HG03460 (cell line): Measurements from ENCODE around the gene ADAMTS17.
"Not testable (repeated sequence)": the region's sequence is repeated elsewhere in the genome, so short reads cannot be mapped to it uniquely, and the experiment has no call there.

Experiments used
- ATAC-seq: cut with Tn5 transposase; IDR thresholded peaks from one replicate; pipeline ENCODE4 v1.9.1; 2021; ENCODE audit not compliant: unreplicated experiment

The ADAMTS17 gene

DNA sequence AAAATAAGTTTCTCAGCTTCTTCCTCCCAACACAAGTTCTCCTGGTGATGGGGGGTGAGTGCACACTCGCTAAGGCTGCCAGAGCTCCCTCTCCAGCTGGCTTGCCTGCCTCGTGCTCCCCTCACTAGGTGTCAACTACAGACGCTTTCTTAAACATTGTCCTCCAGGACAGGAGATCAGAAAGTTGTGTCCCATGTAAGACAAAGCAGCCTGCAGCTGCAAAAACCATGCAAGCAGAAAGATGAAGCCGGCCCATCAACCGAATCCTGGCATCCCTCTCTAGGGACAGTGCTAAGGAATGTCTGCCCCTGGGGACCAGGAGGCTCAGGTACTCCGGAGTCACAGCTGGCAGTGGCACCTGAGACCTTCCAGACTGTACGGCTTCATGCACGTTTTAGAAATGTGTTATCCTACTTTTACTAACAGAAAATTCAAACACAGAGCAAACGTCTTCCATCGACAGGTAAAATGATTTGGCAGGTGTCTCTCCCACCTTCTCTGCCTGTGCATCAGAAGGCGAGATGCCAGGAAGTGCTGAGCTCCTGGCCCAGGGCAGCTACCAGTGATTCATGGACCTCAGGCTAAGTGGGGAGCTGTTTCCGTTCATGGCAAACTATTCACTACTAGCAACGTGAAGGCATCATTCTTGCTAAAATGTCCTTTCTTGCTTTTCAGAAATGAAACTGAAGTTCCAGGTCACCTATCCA lies 246.1 kb downstream of the ADAMTS17 start:
- ATAC-seq, result no peak

DNA sequence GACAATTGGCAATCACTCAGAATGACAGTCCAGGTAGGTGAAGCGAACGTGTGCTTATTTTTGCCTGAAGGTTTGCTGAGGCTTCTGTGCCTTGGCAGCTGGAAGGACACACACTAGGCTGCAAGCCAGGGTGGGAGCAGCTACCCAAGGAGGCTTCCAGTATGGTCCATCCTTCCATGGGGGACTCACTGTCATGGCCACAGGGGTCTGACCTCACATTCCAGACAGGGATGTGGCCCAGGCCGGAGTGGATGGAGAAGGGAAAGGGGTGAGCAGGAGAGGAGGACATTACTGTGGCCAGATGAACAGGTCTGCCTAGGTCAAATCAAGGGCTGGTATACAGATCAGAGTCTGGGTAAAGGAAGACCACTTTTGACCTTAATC lies 247.7 kb downstream of the ADAMTS17 start:
- ATAC-seq, result no peak

DNA sequence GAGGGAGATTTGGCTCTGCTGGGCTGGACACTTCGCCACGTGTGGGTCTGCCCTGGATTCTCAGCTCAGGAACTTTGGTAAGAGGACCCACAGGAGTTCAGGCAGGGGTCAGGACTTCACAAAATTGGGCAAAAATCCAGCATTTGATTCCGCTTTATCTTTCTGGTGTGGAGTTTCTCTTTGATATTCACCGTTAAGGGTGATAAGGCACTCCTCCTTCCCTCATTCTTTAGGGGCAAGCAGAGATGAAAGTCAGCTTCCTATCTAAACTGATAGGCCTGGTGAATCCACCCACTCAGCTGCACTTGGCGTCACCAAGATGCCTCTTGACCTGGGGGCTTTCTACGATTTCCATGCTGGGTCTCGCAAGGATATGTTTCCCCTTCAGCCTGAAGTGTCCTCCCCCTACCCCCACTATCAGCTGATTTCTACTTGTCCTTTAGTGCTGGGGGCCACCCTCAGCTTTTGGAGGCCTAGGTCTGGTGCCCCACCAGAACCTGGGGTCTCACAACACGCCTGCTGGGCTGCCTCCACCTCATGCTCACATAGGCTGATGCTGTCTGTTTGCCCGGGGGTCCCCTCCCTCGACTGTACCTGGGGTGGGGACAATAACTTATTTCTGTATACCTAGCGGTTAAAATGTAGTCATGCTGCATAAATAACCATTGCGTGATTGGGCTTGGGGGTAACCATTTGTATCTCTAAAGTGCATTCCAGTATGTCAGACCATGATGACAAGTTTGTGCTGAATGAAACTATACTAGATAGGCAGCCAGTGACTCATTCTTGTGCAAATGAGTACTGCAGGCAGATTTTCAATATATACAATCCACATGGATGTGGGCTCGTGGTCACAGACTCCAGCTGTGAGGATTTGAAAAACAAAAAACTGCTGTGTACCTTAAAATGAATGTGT lies 248.3 kb downstream of the ADAMTS17 start:
- ATAC-seq, result no peak

DNA sequence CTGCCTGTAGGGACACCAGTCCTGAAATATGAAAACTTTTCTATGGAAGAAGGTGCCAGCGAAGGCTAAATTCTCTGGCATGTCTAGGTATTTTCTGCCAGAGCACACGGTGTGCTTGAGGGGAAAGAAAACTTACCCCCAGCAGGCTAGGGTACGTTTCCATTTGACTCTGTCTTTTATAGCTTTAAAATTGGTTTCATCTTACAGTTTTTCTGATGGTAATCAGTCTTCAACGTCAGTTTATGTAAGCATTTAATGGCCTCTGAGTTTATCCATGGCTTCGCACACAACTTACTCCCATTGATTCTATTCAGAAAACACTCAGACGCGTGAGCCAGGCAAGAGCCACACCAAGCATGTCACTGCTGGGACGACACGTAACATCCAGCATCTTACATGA lies 249.7 kb downstream of the ADAMTS17 start:
- ATAC-seq, result no peak

DNA sequence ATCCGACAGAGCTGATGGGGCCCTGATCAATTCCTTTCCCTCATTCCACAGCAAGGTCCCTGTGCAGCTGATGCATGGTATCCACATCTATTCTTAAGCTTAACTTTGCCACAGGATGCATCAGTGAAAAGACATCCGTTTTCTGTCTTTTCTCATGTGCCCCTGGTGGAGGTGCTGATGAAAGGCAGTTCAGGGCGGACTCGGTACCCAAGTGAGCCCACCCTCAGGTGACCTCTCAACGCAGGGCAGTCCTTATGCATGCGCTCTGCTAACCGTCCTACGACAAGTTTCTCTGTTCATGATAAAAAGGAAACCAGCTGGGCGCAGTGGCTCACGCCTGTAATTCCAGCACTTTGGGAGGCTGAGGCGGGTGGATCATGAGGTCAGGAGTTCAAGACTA lies 251.4 kb downstream of the ADAMTS17 start:
- no peak for ATAC-seq

- not testable (repeated sequence) for ATAC-seq
These were observed 257.5 kb downstream of the ADAMTS17 start for GRCh38 chr15:100084042-100084821.

- no peak for ATAC-seq
These were observed 258.2 kb downstream of the ADAMTS17 start for GRCh38 chr15:100083572-100083971.

DNA sequence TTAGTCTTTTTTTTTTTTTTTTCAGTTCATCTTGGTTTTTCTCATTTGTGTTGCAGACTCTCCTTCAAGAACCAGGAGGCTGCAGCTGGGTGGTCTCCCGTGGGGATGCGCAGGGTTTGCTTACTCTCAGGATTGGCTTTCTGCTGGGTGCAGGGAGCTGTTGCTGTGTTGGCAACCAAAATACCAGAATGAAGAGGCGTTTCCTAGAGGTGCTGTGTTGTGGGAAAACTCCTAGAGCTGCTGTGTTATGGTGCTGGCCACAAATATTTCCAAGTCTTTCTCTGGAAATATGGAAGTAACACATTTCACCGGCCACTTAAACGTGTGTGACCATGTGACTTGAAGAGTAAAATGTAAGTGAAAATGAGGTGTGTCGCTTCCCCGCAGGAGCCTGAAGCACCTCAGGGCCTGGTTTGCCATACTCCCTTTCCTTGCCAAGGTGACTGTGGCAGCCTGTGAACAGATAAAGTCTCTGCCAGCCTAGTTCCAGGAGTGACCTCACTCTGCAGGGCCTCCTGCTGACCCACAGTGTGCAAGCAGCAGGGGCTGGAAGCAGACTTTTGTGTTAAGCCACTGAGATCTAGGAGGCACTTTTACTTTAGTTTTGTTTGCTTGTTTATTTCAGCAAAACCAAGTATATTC lies 258.9 kb downstream of the ADAMTS17 start:
- no peak for ATAC-seq

- ATAC-seq, result no peak
These were observed 260.3 kb downstream of the ADAMTS17 start for GRCh38 chr15:100081454-100081853.

DNA sequence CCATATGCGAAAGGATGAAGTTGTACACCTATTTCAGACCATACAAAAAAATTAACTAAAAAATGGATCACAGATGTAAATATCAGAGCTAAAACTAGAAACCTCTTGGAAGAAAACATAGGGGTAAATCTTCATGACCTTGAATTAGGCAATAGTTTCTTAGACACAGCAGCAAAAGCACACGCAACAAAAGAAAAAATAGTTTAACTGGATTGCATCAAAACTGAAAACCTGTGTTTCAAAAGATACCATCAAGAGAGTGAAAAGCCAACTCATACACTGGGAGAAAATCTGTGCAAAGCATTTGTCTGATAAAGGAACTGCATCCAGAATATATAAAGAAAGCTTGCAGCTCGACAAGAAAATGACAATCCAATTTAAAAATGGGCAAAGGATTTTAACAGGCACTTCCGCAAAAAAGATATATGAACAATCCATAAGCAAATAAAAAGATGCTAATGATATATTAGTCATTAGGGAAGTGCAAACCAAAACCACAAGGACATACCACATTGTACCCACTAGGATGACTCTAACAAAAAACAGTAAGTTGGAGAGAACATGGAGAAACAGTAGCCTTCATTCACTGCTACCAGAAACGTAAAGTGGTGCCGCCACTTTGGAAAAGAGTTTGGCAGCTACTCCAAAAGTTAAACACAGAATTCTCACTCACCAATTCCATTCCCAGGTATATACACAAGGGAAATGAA lies 263.1 kb downstream of the ADAMTS17 start:
- no peak for ATAC-seq

- no peak for ATAC-seq
These were observed 266.5 kb downstream of the ADAMTS17 start for GRCh38 chr15:100075229-100075628.

- no peak for ATAC-seq
These were observed 267.8 kb downstream of the ADAMTS17 start for GRCh38 chr15:100073982-100074381.

DNA sequence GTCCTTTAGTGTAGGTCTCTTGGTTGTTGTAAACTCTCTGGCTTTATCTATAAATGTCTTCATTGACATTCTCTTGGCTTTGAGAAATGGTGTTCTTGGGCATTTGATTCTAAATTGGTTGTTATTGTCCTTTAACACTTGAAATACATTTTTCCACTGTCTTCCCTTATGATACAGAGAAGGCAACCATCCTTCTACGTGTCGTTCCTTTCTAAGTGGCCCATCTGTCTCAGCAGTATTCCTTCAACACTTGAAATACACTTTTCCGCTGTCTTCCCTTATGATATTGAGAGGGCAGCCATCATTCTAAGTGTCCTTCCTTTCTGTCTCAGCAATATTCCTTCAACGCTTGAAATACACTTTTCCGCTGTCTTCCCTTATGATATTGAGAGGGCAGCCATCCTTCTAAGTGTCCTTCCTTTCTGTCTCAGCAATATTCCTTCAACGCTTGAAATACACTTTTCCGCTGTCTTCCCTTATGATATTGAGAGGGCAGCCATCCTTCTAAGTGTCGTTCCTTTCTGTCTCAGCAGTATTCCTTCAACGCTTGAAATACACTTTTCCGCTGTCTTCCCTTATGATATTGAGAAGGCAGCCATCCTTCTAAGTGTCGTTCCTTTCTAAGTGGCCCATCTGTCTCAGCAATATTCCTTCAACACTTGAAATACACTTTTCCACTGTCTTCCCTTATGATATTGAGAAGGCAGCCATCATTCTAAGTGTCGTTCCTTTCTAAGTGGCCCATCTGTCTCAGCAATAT lies 275.1 kb downstream of the ADAMTS17 start:
- ATAC-seq, result not testable (repeated sequence)

- no peak for ATAC-seq
These were observed 279.8 kb downstream of the ADAMTS17 start for GRCh38 chr15:100061944-100062343.

DNA sequence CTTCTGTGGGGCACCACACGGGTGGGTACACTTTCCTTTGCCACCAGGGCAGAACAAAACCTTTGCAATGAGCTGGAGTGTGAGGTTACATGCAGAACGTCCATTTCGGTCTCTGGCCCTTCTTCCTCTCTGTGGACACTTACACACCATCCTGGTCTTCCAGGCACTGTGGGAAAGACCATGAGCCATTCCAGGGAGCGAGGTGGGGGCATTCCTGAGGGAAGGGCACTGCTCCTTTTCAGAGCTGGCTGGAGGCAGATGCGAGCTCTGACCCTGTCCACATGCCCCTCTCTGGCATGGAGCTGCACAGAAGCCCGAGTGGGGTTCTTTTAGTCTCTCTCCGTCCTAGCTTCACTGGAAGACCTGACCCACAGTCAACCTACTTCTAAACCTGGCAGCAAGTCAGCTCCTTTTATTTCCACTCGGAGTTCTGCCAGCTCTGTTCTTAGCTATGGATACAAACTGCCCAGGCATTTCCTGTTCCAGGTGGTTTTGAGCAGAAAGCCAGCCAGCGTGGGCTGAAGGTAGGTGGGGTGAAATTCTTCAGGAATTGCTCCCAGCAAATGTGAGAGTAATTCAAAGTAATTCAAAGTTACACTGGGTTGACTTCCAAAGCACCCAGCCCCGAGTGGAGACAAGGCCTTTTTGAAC lies 281.4 kb downstream of the ADAMTS17 start:
- no peak for ATAC-seq

DNA sequence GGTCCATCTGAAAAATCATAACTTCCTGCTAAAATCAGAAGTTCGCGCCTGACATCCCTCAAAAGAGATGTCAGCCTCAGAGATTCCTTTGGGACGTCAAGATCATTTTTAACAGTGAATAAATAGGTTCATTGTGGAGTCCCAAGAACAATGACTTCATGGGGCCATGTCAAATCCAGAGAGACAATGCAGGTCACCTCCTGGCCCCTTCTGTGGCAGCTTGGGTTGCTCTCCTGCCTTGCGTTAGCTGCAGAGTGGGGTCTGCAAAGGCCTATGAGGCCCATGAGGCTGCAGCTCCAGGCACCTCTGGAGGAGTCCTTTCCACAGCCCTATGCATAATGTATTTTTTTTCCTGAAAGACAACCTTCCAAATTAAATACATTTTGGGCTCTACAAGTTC lies 282.3 kb downstream of the ADAMTS17 start:
- no peak for ATAC-seq

GRCh38 chr15:100059094-100059493 lies 282.7 kb downstream of the ADAMTS17 start:
- ATAC-seq, result no peak

GRCh38 chr15:100058458-100058857 lies 283.3 kb downstream of the ADAMTS17 start:
- ATAC-seq, result no peak

GRCh38 chr15:100057281-100057680 lies 284.5 kb downstream of the ADAMTS17 start:
- no peak for ATAC-seq
